ENCODE results near the gene DYRK4. TPM values are rescaled to one million over a fixed set of nuclear protein-coding genes. Genes with fewer than 3 reads are reported as not detected.
A peak's percentile ranks its signal among the peaks of the same experiment; 100 is the strongest.

The DYRK4 gene
- total and polyA plus RNA-seq, 4 experiments from 2014 or later = 15.6 to 34.7 (median 23.9) TPM

DNA sequence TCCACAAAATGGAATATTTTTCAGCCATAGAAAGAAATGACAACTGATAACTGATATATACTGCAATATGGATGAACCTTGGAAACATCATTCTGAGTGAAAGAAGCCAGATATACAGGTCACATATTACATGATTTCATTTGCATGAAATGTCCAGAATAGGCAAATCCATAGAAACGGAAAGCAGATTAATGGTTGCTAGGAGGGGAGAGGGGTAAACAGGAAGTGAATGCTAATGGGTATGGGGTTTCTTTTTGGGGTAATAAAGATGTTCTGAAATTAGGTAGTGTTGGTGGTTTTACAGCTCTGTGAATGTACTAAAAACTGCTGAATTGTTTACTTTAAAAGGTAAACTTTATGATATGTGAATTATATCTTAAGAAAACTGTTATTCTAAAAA is 16.8 kb upstream of the DYRK4 start:
- no peaks in the 10 kb centered on the region for H3K36me3 Mint-ChIP-seq
- POLR2A ChIA-PET (ENCODE audit: partially characterized antibody) = no interaction called here
- H3K9me3 ChIP-seq (ENCODE audit: control insufficient read depth in 1 of 2, low read length in 2 of 2) = no peaks in the 10 kb centered on the region
- no peak overlapping the region for H3K4me3 ChIP-seq (ENCODE audit: low read length in 2 of 2)
- H3K27ac ChIP-seq (ENCODE audit: low read depth, low read length) = no peak overlapping the region
- no peaks in the 10 kb centered on the region for H3K27me3 Mint-ChIP-seq
- H3K9me3 Mint-ChIP-seq = no peaks in the 10 kb centered on the region
- H3K4me3 Mint-ChIP-seq = no peak overlapping the region
- DNase-seq = no peak
- peak overlapping the region in 1 of 7 donors; percentile 4 for H3K27ac Mint-ChIP-seq
- intact Hi-C loops (cut with micrococcal nuclease) = no loop called here
- H3K27me3 ChIP-seq (ENCODE audit: insufficient read depth, low read length) = no peaks in the 10 kb centered on the region
- no peaks in the 10 kb centered on the region for H3K36me3 ChIP-seq (ENCODE audit: insufficient read depth, low read length)
- peaks cover 0 to 2% (median 0%) of the 10 kb centered on the region in 4 donors for H3K4me1 Mint-ChIP-seq
- H3K4me1 ChIP-seq (ENCODE audit: insufficient read depth, low read length) = no peaks in the 10 kb centered on the region
- CTCF ChIA-PET (ENCODE audit: partially characterized antibody) = interaction anchor here (0.8 kb wide), 1 partner anchor 124 kb away, joined by 3 read pairs; no protein-coding TSS in a partner anchor

DNA sequence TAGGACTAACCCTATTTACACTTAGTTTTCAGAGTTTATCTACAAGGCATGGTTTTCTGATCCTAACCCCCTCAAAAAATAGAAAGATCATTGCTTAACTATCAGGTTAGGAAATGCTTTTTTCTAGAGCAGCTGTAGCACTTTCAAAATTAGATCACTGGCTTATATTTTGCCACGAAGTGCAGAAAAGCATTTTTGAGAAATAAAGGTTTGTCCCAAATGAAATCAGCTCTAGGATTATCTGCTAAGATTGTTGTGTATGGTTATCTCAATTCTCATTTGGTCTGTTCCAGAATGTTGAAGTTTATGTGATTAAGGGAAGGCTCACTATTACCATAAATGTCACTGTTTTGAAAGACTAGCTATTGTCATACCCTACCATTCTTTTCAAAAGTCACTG is 9.8 kb upstream of the DYRK4 start:
- Histone ChIP-seq H3K36me3 (ENCODE audit: insufficient read depth, low read length) (no peaks in the 10 kb centered on the region), H3K9me3 (ENCODE audit: control insufficient read depth in 1 of 2, low read length in 2 of 2) (no peaks in the 10 kb centered on the region), H3K27me3 (ENCODE audit: insufficient read depth, low read length) (no peaks in the 10 kb centered on the region), H3K4me1 (ENCODE audit: insufficient read depth, low read length) (no peaks in the 10 kb centered on the region), H3K4me3 (ENCODE audit: low read length in 2 of 2) (no peak overlapping the region), H3K27ac (ENCODE audit: low read depth, low read length) (no peak overlapping the region)
- intact Hi-C loops (cut with micrococcal nuclease) = no loop called here
- H3K4me1 Mint-ChIP-seq = no peaks in the 10 kb centered on the region
- H3K9me3 Mint-ChIP-seq = no peaks in the 10 kb centered on the region
- H3K4me3 Mint-ChIP-seq = no peak overlapping the region
- H3K36me3 Mint-ChIP-seq = no peaks in the 10 kb centered on the region
- H3K27ac Mint-ChIP-seq = no peak overlapping the region
- H3K27me3 Mint-ChIP-seq = no peaks in the 10 kb centered on the region
- no peak for DNase-seq
- POLR2A ChIA-PET (ENCODE audit: partially characterized antibody) = no interaction called here
- CTCF ChIA-PET (ENCODE audit: partially characterized antibody) = interaction anchor here (1.5 kb wide), 1 partner anchor 1253 kb away, joined by 3 read pairs; no protein-coding TSS in a partner anchor

DNA sequence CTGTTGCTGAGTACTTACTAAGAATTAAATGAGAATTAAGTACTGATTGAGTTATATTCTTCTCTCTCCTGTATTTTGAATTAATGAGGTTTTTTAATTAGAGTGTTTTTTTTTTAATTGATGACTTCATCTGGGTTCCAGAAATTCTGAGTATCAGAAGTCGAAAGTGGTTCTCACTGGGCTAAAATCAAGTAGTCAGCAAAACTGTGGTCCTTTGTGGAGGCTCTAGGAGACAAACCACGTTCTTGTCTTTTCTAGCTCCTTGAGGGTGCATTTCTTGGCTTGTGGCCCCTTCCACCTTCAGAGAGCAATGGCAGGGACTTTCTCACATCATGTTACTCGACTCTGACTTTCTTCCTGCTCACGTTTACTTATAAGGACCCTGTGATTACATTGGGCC is 8.1 kb upstream of the DYRK4 start:
- intact Hi-C loops (cut with micrococcal nuclease) = no loop called here
- no peak overlapping the region for H3K27ac Mint-ChIP-seq

DNA sequence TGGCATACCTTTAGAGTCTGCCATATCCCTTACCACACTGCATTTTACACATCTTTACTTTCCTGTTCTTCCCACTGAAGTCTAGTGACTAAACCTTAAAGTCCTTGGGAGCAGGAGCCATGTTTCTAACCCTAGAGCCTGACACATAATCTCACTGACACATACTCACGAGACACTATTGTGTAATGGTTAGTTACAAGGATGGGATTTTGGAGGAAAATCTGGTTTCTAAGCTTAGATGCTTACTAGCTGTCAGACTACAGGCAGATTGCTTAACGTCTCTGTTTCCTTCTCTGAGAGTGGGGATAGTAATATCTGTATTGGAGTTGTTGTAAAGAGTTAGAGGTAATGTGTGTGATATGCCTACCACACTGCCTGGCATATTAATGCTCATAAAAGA is 6.2 kb upstream of the DYRK4 start:
- no peak overlapping the region for H3K27ac ChIP-seq (ENCODE audit: low read depth, low read length)
- intact Hi-C loops (cut with micrococcal nuclease) = no loop called here

More for the DNA sequence above, 8.1 kb upstream of the DYRK4 start:
- H3K27me3 ChIP-seq (ENCODE audit: insufficient read depth, low read length) = no peaks in the 10 kb centered on the region
- DNase-seq = no peak
- no peak overlapping the region for H3K27ac ChIP-seq (ENCODE audit: low read depth, low read length)
- Mint-ChIP-seq H3K36me3 (no peaks in the 10 kb centered on the region), H3K4me1 (no peaks in the 10 kb centered on the region), H3K27me3 (no peaks in the 10 kb centered on the region), H3K9me3 (no peaks in the 10 kb centered on the region), H3K4me3 (no peak overlapping the region)
- no peaks in the 10 kb centered on the region for H3K4me1 ChIP-seq (ENCODE audit: insufficient read depth, low read length)
- no peaks in the 10 kb centered on the region for H3K36me3 ChIP-seq (ENCODE audit: insufficient read depth, low read length)
- ChIA-PET POLR2A (ENCODE audit: partially characterized antibody) (no interaction called here), CTCF (ENCODE audit: partially characterized antibody) (no interaction called here)
- no peaks in the 10 kb centered on the region for H3K9me3 ChIP-seq (ENCODE audit: control insufficient read depth in 1 of 2, low read length in 2 of 2)
- no peak overlapping the region for H3K4me3 ChIP-seq (ENCODE audit: low read length in 2 of 2)

DNA sequence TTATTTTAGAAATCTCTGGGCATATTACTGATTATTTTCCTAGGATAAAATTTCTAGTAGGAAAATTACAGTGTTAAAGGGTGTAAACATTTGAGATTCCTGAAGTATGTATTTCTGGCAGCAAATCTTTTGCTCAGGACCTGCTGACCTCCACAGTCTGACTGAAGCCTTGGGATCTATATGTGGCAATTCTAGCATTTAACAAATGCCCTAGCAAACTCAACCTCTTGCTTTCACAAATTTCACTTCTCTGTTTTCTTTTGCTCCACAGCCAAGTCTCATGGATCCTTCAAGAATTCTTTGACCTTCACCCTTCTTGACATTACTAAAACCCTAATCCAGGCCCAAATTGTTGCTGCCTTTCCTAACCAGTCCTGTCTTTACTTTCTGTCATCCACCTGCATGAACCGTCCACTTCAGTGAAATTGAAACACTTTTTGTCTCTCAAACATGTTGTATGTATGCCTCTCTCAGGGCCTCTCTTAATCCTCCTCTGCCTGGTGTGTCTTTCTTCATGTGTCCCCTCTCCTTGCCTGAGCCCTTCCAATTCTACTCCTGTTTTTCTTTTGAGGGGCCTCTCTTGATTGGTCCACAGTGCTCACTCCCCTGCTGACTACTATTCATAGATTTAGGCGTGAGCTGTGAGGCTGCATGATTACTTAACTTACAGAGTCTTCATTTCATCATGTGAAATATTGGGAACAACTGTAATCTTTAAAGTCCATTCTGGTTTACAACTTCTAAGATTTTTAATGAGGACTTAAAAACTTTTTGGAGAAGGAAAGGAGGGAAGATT is 5.1 kb upstream of the DYRK4 start:
- Histone ChIP-seq H3K27me3 (ENCODE audit: insufficient read depth, low read length) (no peaks in the 10 kb centered on the region), H3K4me1 (ENCODE audit: insufficient read depth, low read length) (no peaks in the 10 kb centered on the region), H3K9me3 (ENCODE audit: control insufficient read depth in 1 of 2, low read length in 2 of 2) (no peaks in the 10 kb centered on the region), H3K36me3 (ENCODE audit: insufficient read depth, low read length) (no peaks in the 10 kb centered on the region), H3K27ac (ENCODE audit: low read depth, low read length) (no peak overlapping the region), H3K4me3 (ENCODE audit: low read length in 2 of 2) (no peak overlapping the region)
- Mint-ChIP-seq H3K4me3 (no peak overlapping the region), H3K27me3 (no peaks in the 10 kb centered on the region), H3K4me1 (peaks cover 0 to 3% (median 0%) of the 10 kb centered on the region in 4 donors), H3K27ac (peak overlapping the region in 1 of 7 donors; percentile 3), H3K9me3 (no peaks in the 10 kb centered on the region), H3K36me3 (no peaks in the 10 kb centered on the region)
- DNase-seq = no peak
- intact Hi-C loops (cut with micrococcal nuclease) = no loop called here
- POLR2A ChIA-PET (ENCODE audit: partially characterized antibody) = no interaction called here
- CTCF ChIA-PET (ENCODE audit: partially characterized antibody) = no interaction called here

More for the DNA sequence above, 6.2 kb upstream of the DYRK4 start:
- no peaks in the 10 kb centered on the region for H3K27me3 Mint-ChIP-seq
- CTCF ChIA-PET (ENCODE audit: partially characterized antibody) = no interaction called here
- H3K9me3 ChIP-seq (ENCODE audit: control insufficient read depth in 1 of 2, low read length in 2 of 2) = no peaks in the 10 kb centered on the region
- no peaks in the 10 kb centered on the region for H3K9me3 Mint-ChIP-seq
- H3K4me3 Mint-ChIP-seq = no peak overlapping the region
- H3K27me3 ChIP-seq (ENCODE audit: insufficient read depth, low read length) = no peaks in the 10 kb centered on the region
- no peak for DNase-seq
- no peaks in the 10 kb centered on the region for H3K36me3 ChIP-seq (ENCODE audit: insufficient read depth, low read length)
- POLR2A ChIA-PET (ENCODE audit: partially characterized antibody) = no interaction called here
- H3K36me3 Mint-ChIP-seq = no peaks in the 10 kb centered on the region
- H3K4me1 ChIP-seq (ENCODE audit: insufficient read depth, low read length) = no peaks in the 10 kb centered on the region
- H3K4me3 ChIP-seq (ENCODE audit: low read length in 2 of 2) = no peak overlapping the region
- no peaks in the 10 kb centered on the region for H3K4me1 Mint-ChIP-seq
- peak overlapping the region in 1 of 7 donors; percentile 2 for H3K27ac Mint-ChIP-seq

DNA sequence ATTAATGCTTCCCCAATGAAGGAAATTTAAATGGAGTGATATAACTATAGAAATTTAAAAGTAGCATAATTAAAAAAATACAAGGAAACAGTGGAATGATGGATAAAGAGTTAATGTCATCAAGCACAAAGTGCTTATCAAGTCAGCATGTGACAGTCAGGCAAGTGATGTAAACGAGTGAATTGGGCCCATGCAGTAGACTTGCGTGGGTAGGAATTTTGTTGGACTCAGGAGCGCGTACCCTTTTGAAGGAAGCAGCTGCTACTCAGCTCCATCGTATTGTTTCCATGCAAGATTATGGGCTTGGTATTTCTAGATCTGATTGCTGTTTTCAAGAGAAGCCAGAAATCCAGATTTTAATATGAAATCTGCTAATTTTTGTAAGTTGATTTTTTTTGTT is 4.4 kb upstream of the DYRK4 start:
- Histone ChIP-seq H3K36me3 (ENCODE audit: insufficient read depth, low read length) (no peaks in the 10 kb centered on the region), H3K27ac (ENCODE audit: low read depth, low read length) (no peak overlapping the region), H3K9me3 (ENCODE audit: control insufficient read depth in 1 of 2, low read length in 2 of 2) (no peaks in the 10 kb centered on the region), H3K4me1 (ENCODE audit: insufficient read depth, low read length) (no peaks in the 10 kb centered on the region), H3K27me3 (ENCODE audit: insufficient read depth, low read length) (no peaks in the 10 kb centered on the region), H3K4me3 (ENCODE audit: low read length in 2 of 2) (no peak overlapping the region)
- Mint-ChIP-seq H3K27me3 (no peaks in the 10 kb centered on the region), H3K4me1 (peaks cover 0 to 9% (median 1%) of the 10 kb centered on the region in 4 donors), H3K9me3 (no peaks in the 10 kb centered on the region), H3K27ac (no peak overlapping the region), H3K36me3 (no peaks in the 10 kb centered on the region), H3K4me3 (no peak overlapping the region)
- DNase-seq = no peak
- intact Hi-C loops (cut with micrococcal nuclease) = no loop called here
- ChIA-PET POLR2A (ENCODE audit: partially characterized antibody) (no interaction called here), CTCF (ENCODE audit: partially characterized antibody) (no interaction called here)

DNA sequence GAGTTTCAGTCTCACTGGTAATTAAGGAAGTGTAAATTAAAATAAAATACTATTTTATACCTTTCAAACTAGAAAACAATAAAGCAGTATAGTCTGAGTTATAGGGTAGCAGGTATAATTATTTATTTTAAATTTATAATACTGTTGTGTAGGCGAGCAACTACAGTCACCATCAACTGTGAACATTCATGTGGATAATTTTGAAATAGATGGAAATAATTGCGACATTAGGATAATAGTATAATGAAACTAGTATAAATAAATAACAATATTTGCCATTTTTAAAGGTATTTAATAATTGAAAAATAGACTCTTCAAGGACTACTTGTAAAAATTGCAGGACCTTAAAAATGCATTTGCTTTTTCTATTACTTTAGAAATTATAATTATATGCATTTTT is 3.8 kb upstream of the DYRK4 start:
- ChIA-PET POLR2A (ENCODE audit: partially characterized antibody) (no interaction called here), CTCF (ENCODE audit: partially characterized antibody) (no interaction called here)
- H3K4me3 Mint-ChIP-seq = no peak overlapping the region
- H3K27me3 Mint-ChIP-seq = peaks cover 0 to 3% of the 10 kb centered on the region in 2 donors
- peaks cover 0 to 9% (median 1%) of the 10 kb centered on the region in 4 donors for H3K4me1 Mint-ChIP-seq
- no peaks in the 10 kb centered on the region for H3K36me3 Mint-ChIP-seq
- H3K27ac Mint-ChIP-seq = no peak overlapping the region
- no peaks in the 10 kb centered on the region for H3K4me1 ChIP-seq (ENCODE audit: insufficient read depth, low read length)
- H3K27ac ChIP-seq (ENCODE audit: low read depth, low read length) = no peak overlapping the region
- H3K9me3 Mint-ChIP-seq = no peaks in the 10 kb centered on the region
- H3K36me3 ChIP-seq (ENCODE audit: insufficient read depth, low read length) = no peaks in the 10 kb centered on the region
- DNase-seq = no peak
- no peak overlapping the region for H3K4me3 ChIP-seq (ENCODE audit: low read length in 2 of 2)
- no peaks in the 10 kb centered on the region for H3K27me3 ChIP-seq (ENCODE audit: insufficient read depth, low read length)
- intact Hi-C loops (cut with micrococcal nuclease) = no loop called here
- no peaks in the 10 kb centered on the region for H3K9me3 ChIP-seq (ENCODE audit: control insufficient read depth in 1 of 2, low read length in 2 of 2)

Data from CD4-positive, alpha-beta memory T cell (primary cell).